Stimulated activated CD8-positive, alpha-beta memory T cell treated with anti-CD3 and anti-CD28 coated beads, Interleukin-12 subunit alpha, Interleukin-12 subunit beta, amount 100 ng/mL, for 4 hours (primary cell): ENCODE data around the gene NMNAT2.

Source experiments
- DNase-seq: peaks from one replicate; pipeline ENCODE4 v3.0.0-alpha.2; 2020; ENCODE audit warnings: low read depth

The NMNAT2 gene

GRCh38 chr1:183236158-183236725 lies 181.9 kb downstream of the NMNAT2 start:
- DNase-seq: no peak

- DNase-seq: no peak
Observed at GRCh38 chr1:183235503-183235902, 182.7 kb downstream of the NMNAT2 start.

- DNase-seq: no peak
Observed at GRCh38 chr1:183234660-183235476, 183.3 kb downstream of the NMNAT2 start.

GRCh38 chr1:183233113-183233512 lies 185.1 kb downstream of the NMNAT2 start:
- no peak for DNase-seq

GRCh38 chr1:183231545-183231944 lies 186.6 kb downstream of the NMNAT2 start:
- DNase-seq: no peak

- no peak for DNase-seq
Observed at GRCh38 chr1:183230413-183230812, 187.8 kb downstream of the NMNAT2 start.

- DNase-seq: no peak
Observed at GRCh38 chr1:183228347-183229220, 189.6 kb downstream of the NMNAT2 start.

- no peak for DNase-seq
Observed at GRCh38 chr1:183227422-183228346, 190.5 kb downstream of the NMNAT2 start.

GRCh38 chr1:183226963-183227362 lies 191.2 kb downstream of the NMNAT2 start:
- DNase-seq: no peak

GRCh38 chr1:183226361-183226760 lies 191.8 kb downstream of the NMNAT2 start:
- DNase-seq: no peak

GRCh38 chr1:183223467-183223866 lies 194.7 kb downstream of the NMNAT2 start:
- no peak for DNase-seq

GRCh38 chr1:183222909-183223308 lies 195.3 kb downstream of the NMNAT2 start:
- DNase-seq: no peak

- DNase-seq: no peak
Observed at GRCh38 chr1:183219616-183220009, 198.6 kb downstream of the NMNAT2 start.

- DNase-seq: no peak
Observed at GRCh38 chr1:183218971-183219615, 199.1 kb downstream of the NMNAT2 start.

GRCh38 chr1:183218027-183218618 lies 200.1 kb downstream of the NMNAT2 start:
- no peak for DNase-seq

- no peak for DNase-seq
Observed at GRCh38 chr1:183215936-183216335, 202.2 kb downstream of the NMNAT2 start.

GRCh38 chr1:183215076-183215720 lies 203.0 kb downstream of the NMNAT2 start:
- DNase-seq: no peak

GRCh38 chr1:183214021-183214970 lies 203.9 kb downstream of the NMNAT2 start:
- no peak for DNase-seq

GRCh38 chr1:183212870-183213269 lies 205.3 kb downstream of the NMNAT2 start:
- no peak for DNase-seq
